ENCODE data around the gene SP2. TPM values are rescaled to one million over a fixed set of nuclear protein-coding genes. Genes with fewer than 3 reads are reported as not detected.
A peak's percentile ranks its signal among the peaks of the same experiment; 100 is the strongest.

Gene SP2
- total and polyA plus RNA-seq, 4 donors: 4.9 to 19.9 (median 11.1) TPM

GRCh38 chr17:47851764-47852112, 44.3 kb upstream of the SP2 start:
- DNase-seq (no peak), ATAC-seq (ENCODE audit: insufficient read depth, low FRiP score) (no peak)
- 23 to 52% methylated on average over 11 of the region's 11 CpGs for WGBS, 2 donors
- TF ChIP-seq CTCF (IDR thresholded peaks at IDR 0.05; ENCODE audit: control extremely low read depth, extremely low read depth): no peak
- H3K9ac ChIP-seq (ENCODE audit: insufficient read depth in 1 of 2, low read length in 2 of 2): no peak overlapping the region
- H3K27ac ChIP-seq (ENCODE audit: low read depth in 1 of 2, low read length in 1 of 2): no peak overlapping the region
- no peaks in the 10 kb centered on the region for H3K9me3 ChIP-seq (ENCODE audit: control insufficient read depth in 4 of 4, insufficient read depth in 3 of 4, low read length in 3 of 4)
- peaks cover 0 to 34% (median 11%) of the 10 kb centered on the region in 5 donors for H3K4me1 ChIP-seq (ENCODE audit: control insufficient read depth in 5 of 5, insufficient read depth in 5 of 5, low read length in 5 of 5)
- peaks cover 2 to 65% (median 60%) of the 10 kb centered on the region in 3 donors for H3K27me3 ChIP-seq (ENCODE audit: control insufficient read depth in 3 of 3, insufficient read depth in 3 of 3, low read length in 2 of 3)
- no peak overlapping the region for H3K4me3 ChIP-seq
- no peaks in the 10 kb centered on the region for H3K36me3 ChIP-seq (ENCODE audit: control insufficient read depth in 4 of 4, insufficient read depth in 4 of 4, low read length in 4 of 4)

GRCh38 chr17:47852113-47852949, 43.7 kb upstream of the SP2 start:
- Histone ChIP-seq H3K9ac (ENCODE audit: insufficient read depth in 1 of 2, low read length in 2 of 2) (no peak overlapping the region), H3K27ac (ENCODE audit: low read depth in 1 of 2, low read length in 1 of 2) (no peak overlapping the region), H3K36me3 (ENCODE audit: control insufficient read depth in 4 of 4, insufficient read depth in 4 of 4, low read length in 4 of 4) (no peaks in the 10 kb centered on the region), H3K4me1 (ENCODE audit: control insufficient read depth in 5 of 5, insufficient read depth in 5 of 5, low read length in 5 of 5) (peaks cover 0 to 28% (median 11%) of the 10 kb centered on the region in 5 donors), H3K4me3 (no peak overlapping the region), H3K27me3 (ENCODE audit: control insufficient read depth in 3 of 3, insufficient read depth in 3 of 3, low read length in 2 of 3) (peaks cover 2 to 62% (median 59%) of the 10 kb centered on the region in 3 donors), H3K9me3 (ENCODE audit: control insufficient read depth in 4 of 4, insufficient read depth in 3 of 4, low read length in 3 of 4) (no peaks in the 10 kb centered on the region)
- WGBS, 2 donors: 24 to 52% methylated on average over 32 of the region's 32 CpGs
- TF ChIP-seq CTCF (IDR thresholded peaks at IDR 0.05; ENCODE audit: control extremely low read depth, extremely low read depth): no peak
- peak in 2 of 3 donors; percentile 22 to 40 for DNase-seq
- no peak for ATAC-seq (ENCODE audit: insufficient read depth, low FRiP score)

- WGBS, 2 donors: 35 to 48% methylated on average over 5 of the region's 5 CpGs
- H3K27ac ChIP-seq (ENCODE audit: low read depth in 1 of 2, low read length in 1 of 2): no peak overlapping the region
- H3K9me3 ChIP-seq (ENCODE audit: control insufficient read depth in 4 of 4, insufficient read depth in 3 of 4, low read length in 3 of 4): no peaks in the 10 kb centered on the region
- no peak for ATAC-seq (ENCODE audit: insufficient read depth, low FRiP score)
- peaks cover 0 to 19% (median 11%) of the 10 kb centered on the region in 5 donors for H3K4me1 ChIP-seq (ENCODE audit: control insufficient read depth in 5 of 5, insufficient read depth in 5 of 5, low read length in 5 of 5)
- peaks cover 1 to 54% (median 51%) of the 10 kb centered on the region in 3 donors for H3K27me3 ChIP-seq (ENCODE audit: control insufficient read depth in 3 of 3, insufficient read depth in 3 of 3, low read length in 2 of 3)
- no peak overlapping the region for H3K9ac ChIP-seq (ENCODE audit: insufficient read depth in 1 of 2, low read length in 2 of 2)
- DNase-seq: no peak
- no peak for TF ChIP-seq CTCF (IDR thresholded peaks at IDR 0.05; ENCODE audit: control extremely low read depth, extremely low read depth)
- no peak overlapping the region for H3K4me3 ChIP-seq
- no peaks in the 10 kb centered on the region for H3K36me3 ChIP-seq (ENCODE audit: control insufficient read depth in 4 of 4, insufficient read depth in 4 of 4, low read length in 4 of 4)
Observed at GRCh38 chr17:47853616-47854015, 42.4 kb upstream of the SP2 start.

Measured in lung (tissue), 12 donors.